H1 (cell line): ENCODE data around the gene RPP14.

Experiments used
- EZH2 ChIP-seq: fragments of 200-600 bp; sonication (generic); IDR thresholded peaks from 2 replicates; pipeline ENCODE4 v1.7.1; 2012; ENCODE audit warnings: low read depth, mild to moderate bottlenecking, moderate library complexity, low read length, inconsistent platforms; ENCODE audit not compliant: severe bottlenecking
- GTF2F1 ChIP-seq: IDR thresholded peaks from 2 replicates; pipeline ENCODE4 v1.6.1; 2012; ENCODE audit warnings: low read depth, low read length, improper control_type of control experiment, borderline replicate concordance
- JUN ChIP-seq: IDR thresholded peaks from 2 replicates; pipeline ENCODE4 v1.6.1; 2011; ENCODE audit warnings: low read depth, mild to moderate bottlenecking, improper control_type of control experiment, low read length
- NRF1 ChIP-seq: IDR thresholded peaks from 2 replicates; pipeline ENCODE4 v1.6.1; 2011; ENCODE audit warnings: mild to moderate bottlenecking, low read depth, low read length, improper control_type of control experiment
- POLR2A ChIP-seq, 2 experiments: IDR thresholded peaks; 1 replicate in 1 of 2; 2 replicates in 1 of 2; pipeline ENCODE4 v1.6.1; 2011; ENCODE audit warnings: low read depth in 2 of 2, low read length in 2 of 2, mild to moderate bottlenecking in 2 of 2; ENCODE audit errors: control extremely low read depth in 1 of 2
- POLR2AphosphoS5 ChIP-seq: IDR thresholded peaks from 2 replicates; pipeline ENCODE4 v1.6.1; 2011; ENCODE audit warnings: low read depth, low read length
- RAD21 ChIP-seq, 2 experiments: IDR thresholded peaks in 1 of 2; conservative IDR thresholded peaks in 1 of 2; 2 replicates each; pipeline ENCODE4 v1.6.1; 2011; ENCODE audit warnings: low read depth in 2 of 2, low read length in 2 of 2, improper control_type of control experiment in 1 of 2, inconsistent platforms in 1 of 2, mild to moderate bottlenecking in 1 of 2, moderate library complexity in 1 of 2
- YY1 ChIP-seq: IDR thresholded peaks from 2 replicates; pipeline ENCODE4 v1.6.1; 2011; ENCODE audit warnings: low read depth, mild to moderate bottlenecking, low read length
- TF ChIP-seq, protein P1 (sequence below), 3 experiments: IDR thresholded peaks; 1 replicate in 2 of 3; 2 replicates in 1 of 3; pipeline versions ENCODE4 v1.5.1 to v1.6.1; 2011; ENCODE audit warnings: low read length in 3 of 3, mild to moderate bottlenecking in 3 of 3, inconsistent platforms in 2 of 3, low read depth in 1 of 3, moderate library complexity in 1 of 3; ENCODE audit not compliant: insufficient read depth in 1 of 3; ENCODE audit errors: control extremely low read depth in 1 of 3

DNA sequence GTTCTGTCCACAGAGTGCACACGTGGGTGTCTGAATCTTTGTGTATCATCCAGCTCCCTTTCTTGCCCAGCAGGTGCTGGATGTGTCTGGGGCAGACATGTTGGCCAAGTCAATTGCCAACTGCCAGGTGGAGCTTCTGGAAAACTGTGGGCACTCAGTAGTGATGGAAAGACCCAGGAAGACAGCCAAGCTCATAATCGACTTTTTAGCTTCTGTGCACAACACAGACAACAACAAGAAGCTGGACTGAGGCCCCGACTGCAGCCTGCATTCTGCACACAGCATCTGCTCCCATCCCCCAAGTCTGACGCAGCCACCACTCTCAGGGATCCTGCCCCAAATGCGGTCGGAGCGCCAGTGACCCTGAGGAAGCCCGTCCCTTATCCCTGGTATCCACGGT lies 12.5 kb upstream of the RPP14 start:
- TF ChIP-seq, protein P1, sequence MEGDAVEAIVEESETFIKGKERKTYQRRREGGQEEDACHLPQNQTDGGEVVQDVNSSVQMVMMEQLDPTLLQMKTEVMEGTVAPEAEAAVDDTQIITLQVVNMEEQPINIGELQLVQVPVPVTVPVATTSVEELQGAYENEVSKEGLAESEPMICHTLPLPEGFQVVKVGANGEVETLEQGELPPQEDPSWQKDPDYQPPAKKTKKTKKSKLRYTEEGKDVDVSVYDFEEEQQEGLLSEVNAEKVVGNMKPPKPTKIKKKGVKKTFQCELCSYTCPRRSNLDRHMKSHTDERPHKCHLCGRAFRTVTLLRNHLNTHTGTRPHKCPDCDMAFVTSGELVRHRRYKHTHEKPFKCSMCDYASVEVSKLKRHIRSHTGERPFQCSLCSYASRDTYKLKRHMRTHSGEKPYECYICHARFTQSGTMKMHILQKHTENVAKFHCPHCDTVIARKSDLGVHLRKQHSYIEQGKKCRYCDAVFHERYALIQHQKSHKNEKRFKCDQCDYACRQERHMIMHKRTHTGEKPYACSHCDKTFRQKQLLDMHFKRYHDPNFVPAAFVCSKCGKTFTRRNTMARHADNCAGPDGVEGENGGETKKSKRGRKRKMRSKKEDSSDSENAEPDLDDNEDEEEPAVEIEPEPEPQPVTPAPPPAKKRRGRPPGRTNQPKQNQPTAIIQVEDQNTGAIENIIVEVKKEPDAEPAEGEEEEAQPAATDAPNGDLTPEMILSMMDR (IDR thresholded peaks at IDR 0.05; ENCODE audit: control extremely low read depth in 1 of 3, insufficient read depth in 1 of 3, low read depth in 1 of 3, low read length in 3 of 3) = no peak
- no peak for TF ChIP-seq JUN
- no peak for TF ChIP-seq POLR2AphosphoS5
- no peak for TF ChIP-seq NRF1
- no peak for TF ChIP-seq POLR2A (IDR thresholded peaks at IDR 0.05; ENCODE audit: control extremely low read depth in 1 of 2, low read depth in 2 of 2, low read length in 2 of 2)
- TF ChIP-seq YY1 = no peak
- TF ChIP-seq RAD21 (IDR thresholded peaks at IDR 0.05 in 1 of 2, conservative IDR thresholded peaks at IDR 0.05 in 1 of 2; ENCODE audit: low read depth in 2 of 2, low read length in 2 of 2) = no peak
- no peak for TF ChIP-seq GTF2F1
- no peak for TF ChIP-seq EZH2
